HG02884 (cell line): ENCODE results near the gene RNU6-9.
"Not testable (repeated sequence)": the region's sequence is repeated elsewhere in the genome, so short reads cannot be mapped to it uniquely, and the experiment has no call there.

Experiments
- ATAC-seq: cut with Tn5 transposase; IDR thresholded peaks from one replicate; pipeline ENCODE4 v1.9.1; 2021; ENCODE audit warnings: mild to moderate bottlenecking, moderate library complexity; ENCODE audit not compliant: unreplicated experiment

The RNU6-9 gene

GRCh38 chr19:876780-877314, 16.4 kb upstream of the RNU6-9 start:
- no peak for ATAC-seq

DNA sequence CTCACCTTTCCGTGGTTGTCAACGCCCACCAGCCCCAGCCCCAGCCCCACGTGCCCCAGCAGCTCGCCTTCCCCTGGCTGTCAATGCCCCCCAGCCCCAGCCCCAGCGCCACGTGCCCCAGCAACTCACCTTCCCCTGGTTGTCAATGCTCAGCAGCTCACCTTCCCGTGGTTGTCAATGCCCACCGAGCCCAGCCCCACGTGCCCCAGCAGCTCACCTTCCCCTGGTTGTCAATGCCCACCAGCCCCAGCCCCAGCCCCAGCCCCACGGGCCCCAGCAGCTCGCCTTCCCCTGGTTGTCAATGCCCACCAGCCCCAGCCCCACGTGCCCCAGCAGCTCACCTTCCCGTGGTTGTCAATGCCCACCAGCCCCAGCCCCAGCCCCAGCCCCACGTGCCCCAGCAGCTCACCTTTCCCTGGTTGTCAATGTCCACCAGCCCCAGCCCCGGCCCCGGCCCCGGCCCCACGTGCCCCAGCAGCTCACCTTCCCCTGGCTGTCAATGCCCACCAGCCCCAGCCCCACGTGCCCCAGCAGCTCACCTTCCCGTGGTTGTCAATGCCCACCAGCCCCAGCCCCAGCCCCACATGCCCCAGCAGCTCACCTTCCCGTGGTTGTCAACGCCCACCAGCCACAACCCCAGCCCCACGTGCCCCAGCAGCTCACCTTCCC, 15.2 kb upstream of the RNU6-9 start:
- not testable (repeated sequence) for ATAC-seq

DNA sequence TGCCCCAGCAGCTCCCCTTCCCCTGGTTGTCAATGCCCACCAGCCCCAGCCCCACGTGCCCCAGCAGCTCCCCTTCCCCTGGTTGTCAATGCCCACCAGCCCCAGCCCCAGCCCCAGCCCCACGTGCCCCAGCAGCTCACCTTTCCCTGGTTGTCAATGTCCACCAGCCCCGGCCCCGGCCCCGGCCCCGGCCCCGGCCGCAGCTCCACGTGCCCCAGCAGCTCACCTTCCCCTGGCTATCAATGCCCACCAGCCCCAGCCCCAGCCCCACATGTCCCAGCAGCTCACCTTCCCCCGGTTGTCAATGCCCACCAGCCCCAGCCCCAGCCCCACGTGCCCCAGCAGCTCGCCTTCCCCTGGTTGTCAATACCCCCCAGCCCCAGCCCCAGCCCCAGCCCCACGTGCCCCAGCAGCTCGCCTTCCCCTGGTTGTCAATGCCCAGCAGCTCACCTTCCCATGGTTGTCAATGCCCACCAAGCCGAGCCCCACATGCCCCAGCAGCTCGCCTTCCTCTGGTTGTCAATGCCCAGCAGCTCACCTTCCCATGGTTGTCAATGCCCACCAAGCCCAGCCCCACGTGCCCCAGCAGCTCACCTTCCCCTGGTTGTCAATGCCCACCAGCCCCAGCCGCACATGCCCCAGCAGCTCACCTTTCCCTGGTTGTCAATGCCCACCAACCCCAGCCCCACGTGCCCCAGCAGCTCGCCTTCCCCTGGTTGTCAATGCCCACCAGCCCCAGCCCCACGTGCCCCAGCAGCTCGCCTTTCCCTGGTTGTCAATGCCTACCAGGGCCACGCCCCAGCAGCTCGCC, 14.3 kb upstream of the RNU6-9 start:
- ATAC-seq: not testable (repeated sequence)

DNA sequence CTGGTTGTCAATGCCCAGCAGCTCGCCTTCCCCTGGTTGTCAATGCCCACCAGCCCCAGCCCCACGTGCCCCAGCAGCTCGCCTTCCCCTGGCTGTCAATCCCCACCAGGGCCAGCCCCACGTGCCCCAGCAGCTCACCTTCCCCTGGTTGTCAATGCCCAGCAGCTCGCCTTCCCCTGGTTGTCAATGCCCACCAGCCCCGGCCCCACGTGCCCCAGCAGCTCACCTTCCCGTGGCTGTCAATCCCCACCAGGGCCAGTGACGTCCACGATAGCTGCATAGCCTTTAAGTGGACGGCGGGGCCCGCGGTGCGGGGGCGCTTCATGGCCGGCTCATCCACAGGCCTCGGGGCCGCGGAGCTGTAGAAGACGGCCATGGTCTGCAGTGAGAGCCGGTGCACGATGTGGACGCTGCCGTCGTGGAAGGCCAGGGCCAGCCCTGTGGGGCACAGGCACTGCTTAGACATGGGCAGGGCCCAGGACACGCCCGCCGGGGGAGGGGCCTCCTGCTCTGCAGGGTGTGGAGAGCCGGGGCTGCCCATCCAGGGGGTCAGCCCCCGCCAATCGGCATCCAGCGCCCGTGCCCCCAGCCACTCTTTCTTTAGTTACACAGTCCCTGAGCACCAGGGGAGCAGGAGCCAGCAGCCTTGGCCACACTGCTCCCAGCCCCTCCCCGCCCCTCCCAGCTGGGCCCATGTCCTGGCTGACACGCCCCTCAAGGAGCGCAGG, 13.4 kb upstream of the RNU6-9 start:
- no peak for ATAC-seq

DNA sequence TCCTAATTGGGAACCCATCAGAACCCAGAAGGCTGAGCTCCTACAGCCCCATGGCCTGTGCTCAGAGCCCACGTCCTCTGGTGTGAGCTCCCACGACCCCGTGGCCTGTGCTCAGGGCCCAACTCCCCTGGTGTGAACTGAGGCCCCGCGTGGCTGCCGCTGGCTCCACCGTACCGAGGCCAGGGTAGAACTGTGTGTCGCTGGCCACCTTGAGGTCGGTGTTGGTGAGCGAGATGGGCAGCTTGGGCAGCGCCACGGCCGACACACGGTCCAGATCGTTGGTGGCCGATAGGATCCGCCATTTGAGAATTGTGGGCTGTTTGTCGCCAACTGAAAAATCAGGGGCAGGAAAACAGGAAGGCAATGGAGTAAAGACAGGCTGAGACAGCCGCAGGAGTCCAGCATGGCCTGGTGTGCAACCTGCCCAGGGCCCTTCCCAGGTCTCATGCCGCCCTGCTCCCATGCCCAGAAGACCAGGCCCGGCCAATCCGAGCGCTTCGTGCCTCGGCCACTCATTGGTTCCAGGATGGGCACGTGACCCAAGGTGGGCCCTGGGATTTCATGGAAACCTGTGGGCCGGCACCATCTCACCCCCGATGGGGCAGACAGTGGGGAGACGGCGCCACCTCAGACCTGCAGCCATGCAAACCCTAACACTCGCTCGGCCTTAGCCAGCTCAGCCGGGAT, 11.8 kb upstream of the RNU6-9 start:
- no peak for ATAC-seq

DNA sequence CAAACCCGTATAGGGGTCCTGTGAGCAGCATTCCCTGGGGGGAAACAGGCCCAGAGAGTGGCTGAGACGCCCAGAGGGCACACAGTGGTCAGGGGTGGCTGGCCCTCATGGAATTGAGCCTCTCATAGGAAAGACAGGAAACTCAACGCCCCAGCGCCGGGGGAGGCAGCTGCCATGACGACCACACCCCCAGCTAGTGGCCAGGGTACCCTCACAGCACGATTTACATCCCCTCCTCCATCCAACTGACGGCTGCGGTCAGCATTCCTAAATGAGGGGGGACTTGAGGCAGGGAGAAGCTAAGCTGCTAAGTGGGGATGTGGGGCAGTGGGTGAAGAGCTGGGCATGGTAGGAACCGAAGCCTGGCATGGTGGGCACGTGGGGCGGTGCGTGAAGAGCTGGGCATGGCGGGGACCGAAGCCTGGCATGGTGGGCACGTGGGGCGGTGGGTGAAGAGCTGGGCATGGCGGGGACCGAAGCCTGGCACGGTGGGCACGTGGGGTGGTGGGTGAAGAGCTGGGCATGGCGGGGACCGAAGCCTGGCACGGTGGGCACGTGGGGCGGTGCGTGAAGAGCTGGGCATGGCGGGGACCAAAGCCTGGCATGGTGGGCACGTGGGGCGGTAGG, 10.3 kb upstream of the RNU6-9 start:
- no peak for ATAC-seq

DNA sequence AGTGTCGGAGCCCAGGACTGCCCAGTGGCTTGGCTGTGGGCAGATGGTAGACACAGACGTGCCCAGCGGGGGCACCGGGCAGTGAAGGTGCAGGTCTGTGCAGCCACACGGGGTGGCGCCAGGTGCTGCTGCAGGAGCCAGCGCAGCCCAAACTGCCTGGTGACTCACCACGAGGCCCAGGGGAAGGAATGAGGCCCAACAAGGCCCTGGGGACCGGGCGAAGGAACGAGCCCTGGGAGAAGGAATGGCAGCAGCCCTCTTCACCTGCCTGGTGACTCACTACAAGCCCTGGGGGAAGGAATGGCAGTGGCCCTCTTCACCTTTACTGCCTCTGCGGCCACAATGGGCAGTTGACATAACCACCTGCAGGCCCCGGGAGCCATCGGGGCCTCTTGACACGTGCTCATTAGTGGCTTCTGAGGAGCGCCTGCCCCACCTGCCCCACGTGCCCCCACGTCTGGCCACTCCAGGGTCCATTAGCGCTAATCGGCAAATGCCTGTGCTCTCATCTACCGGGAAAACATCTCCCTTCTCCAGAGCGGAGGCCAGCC, 9.5 kb upstream of the RNU6-9 start:
- no peak for ATAC-seq

DNA sequence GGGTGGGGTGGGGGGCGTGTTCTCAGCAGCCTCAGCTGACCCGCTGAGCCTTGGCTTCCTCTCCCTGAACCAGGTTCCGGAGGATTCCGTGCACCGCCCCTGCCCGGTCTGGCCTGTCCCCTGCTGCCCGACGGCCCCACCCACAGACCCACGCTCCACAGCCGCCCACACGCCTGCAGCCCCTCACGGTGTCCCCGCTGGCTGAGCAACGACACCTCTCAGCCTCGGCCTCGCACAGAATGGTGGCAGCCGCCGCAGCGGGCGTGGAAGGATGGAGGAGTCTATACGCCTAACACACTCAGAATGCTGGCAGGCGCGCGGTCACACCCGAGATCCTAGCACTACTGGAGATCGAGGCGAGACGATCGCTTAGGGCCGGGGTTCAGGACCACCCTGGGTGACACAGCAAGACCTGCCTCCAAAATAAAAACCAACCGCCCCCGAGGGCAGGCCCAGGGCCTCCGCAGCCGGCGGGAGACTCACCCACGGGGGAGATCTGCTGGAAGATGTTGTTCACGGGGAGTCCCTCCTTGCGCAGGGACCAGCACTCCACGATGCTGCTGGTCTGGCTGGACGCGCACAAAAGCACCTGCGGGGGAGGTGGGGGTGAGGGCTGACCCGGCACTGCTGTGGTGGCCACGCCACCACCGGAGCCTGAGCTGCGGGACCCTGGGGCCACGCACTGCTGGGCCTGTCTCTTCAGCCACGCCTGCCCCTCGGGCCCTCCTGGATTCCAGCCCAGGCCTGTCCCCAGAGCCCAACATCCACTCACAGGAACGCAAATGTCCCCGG, 8.7 kb upstream of the RNU6-9 start:
- no peak for ATAC-seq

GRCh38 chr19:885536-886224, 7.6 kb upstream of the RNU6-9 start:
- no peak for ATAC-seq

DNA sequence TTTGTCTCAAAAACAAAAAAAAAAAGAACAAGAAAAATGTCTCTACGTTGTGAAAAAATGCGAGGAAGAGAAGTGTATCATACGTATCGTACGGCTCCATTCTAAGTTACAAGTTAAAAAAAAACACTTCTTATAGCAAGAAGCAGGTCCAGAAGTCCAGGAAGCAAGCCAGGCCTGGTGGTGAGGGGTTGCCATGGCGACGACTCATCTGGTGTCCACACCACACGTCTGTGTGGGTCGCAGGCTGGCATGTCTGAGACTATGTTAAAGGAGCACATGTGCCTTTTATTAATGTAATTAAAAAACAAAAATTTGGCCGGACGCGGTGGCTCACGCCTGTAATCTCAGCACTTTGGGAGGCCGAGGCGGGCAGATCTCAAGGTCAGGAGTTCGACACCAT, 6.2 kb upstream of the RNU6-9 start:
- no peak for ATAC-seq

DNA sequence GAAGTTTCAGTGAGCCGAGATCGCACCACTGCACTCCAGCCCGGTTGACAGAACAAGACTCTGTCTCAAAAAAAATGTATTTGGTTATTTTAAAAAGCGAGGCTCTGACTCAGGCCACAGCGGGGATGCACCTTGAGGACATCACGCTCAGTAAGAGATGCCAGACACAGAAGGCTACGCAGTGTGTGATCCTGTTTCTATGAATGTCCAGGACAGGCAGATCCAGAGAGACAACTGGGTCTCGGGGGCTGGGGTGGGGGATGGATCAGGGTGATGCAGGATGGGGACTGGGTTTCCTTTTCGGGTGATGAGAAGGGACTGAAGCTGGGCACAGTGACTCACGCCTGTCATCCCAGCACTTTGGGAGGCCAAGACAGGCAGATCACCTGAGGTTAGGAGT, 5.7 kb upstream of the RNU6-9 start:
- ATAC-seq: no peak

DNA sequence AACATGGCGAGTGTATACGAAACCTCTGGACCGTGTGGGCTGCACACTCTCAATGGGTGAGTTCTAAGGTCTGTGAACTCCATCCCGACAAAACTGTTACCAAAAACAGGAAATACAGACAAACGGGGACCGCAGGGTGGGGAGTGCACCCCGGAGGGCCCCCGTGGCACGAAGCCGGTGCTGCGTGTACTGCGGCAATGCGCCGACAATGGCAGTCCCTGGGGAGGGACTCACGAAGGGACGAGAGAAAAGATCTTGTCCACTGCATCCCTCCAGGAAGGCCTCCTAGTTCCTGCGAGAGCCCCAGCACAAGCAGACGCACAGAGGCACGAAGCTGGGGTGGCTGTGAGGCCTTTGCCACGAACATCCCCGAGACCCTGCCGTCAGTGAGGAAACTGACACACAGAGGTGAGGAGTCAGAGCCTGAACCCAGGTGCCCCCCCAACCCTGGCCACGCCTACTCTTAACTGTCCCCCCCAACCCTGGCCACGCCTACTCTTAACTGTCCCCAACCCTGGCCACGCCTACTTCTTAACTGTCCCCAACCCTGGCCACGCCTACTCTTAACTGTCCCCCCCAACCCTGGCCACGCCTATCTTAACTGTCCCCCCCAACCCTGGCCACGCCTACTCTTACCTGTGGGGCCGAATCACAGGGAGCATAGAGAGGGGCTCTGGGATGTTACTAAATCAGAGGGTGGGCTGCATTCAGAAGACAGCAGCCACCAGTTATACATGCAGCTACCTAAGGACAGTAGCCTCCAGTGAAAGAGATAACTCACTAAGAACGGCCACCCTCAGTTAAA, 4.5 kb upstream of the RNU6-9 start:
- ATAC-seq: no peak

- no peak for ATAC-seq
Observed at GRCh38 chr19:889662-890295, 3.5 kb upstream of the RNU6-9 start.

GRCh38 chr19:890831-891230, 2.5 kb upstream of the RNU6-9 start:
- no peak for ATAC-seq

DNA sequence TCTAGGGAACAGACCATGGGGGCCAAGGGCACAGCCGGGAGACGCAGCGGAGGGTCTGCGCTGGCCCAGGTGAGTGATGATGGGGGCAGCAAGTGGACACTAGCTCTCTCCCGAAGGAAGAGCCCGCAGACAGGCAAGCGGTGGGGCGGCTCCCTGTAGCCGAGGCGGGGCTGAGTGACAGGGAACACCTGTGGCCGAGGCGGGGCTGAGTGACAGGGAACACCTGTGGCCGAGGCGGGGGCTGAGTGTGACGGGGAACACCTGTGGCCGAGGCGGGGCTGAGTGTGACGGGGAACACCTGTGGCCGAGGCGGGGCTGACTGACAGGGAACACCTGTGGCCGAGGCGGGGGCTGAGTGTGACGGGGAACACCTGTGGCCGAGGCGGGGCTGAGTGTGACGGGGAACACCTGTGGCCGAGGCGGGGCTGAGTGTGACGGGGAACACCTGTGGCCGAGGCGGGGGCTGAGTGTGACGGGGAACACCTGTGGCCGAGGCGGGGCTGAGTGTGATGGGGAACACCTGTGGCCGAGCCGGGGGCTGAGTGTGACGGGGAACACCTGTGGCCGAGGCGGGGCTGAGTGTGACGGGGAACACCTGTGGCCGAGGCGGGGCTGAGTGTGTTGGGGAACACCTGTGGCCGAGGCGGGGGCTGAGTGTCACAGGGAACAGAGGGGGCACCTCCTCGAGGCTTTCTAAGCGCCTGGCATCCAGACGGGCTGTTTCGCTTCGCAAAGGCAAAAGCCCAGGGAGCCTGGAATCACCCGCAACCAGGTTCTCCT, 1.7 kb upstream of the RNU6-9 start:
- not testable (repeated sequence) for ATAC-seq

DNA sequence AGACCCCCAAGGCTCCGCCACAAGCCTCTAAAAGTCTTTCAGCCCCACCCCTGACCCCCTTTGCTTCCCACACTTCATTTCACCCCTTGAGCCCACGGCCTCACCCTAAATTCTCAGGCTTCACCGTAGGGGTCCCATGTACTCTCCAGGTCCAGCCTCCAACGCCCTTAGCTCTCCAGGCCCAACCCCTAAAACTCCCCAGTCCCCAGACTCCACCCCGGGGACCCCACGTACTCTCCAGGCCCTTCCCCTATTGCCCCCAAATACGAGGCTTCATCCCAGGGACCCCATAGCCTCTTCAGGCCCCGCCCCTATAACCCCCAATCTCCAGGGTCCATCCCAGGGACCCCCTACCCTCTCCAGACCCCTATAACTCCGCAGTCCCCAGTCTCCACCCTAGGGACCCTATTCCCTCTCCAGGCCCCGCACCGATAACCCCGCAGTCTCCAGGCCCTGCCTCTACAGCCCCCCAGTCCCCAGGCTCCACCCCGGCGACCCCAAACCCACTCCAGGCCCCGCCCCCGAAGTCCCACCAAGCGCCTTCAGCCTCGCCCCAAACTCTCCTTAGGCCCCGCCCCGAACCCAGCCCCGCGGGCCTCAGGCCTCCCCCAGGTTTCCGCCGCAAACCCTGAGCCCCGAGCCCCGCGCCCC, 916 bp upstream of the RNU6-9 start:
- ATAC-seq: peak; percentile 43
